Stimulated activated naive B cell treated with anti-CD40 and anti-IgM and Interleukin-4, amounts not matched to agents 10 μg/mL and 1 μg/mL and 100 μg/mL, for 72 hours (primary cell): ENCODE data around the gene CMTM4.
"Not testable (repeated sequence)": the region's sequence is repeated elsewhere in the genome, so short reads cannot be mapped to it uniquely, and the experiment has no call there.

ENCODE experiments used
- ATAC-seq, 2 donors: fragments of 150-1000 bp; cut with Tn5 transposase; replicated peaks; 2 replicates each; pipeline ENCODE4 v1.10.0; 2021; ENCODE audit warnings: moderate library complexity in 1 of 2
- DNase-seq: peaks from one replicate; pipeline ENCODE4 v3.0.0; 2021
- H3K27ac Mint-ChIP-seq: one replicate; pipeline ENCODE4 v1.8.0; 2022; ENCODE audit warnings: mild to moderate bottlenecking, mixed read lengths
- H3K27me3 Mint-ChIP-seq, 2 donors: one replicate each; pipeline ENCODE4 v1.8.0; 2022; ENCODE audit warnings: mixed read lengths in 2 of 2
- H3K36me3 Mint-ChIP-seq, 2 donors: one replicate each; pipeline ENCODE4 v1.8.0; 2022; ENCODE audit warnings: mixed read lengths in 2 of 2, mild to moderate bottlenecking in 1 of 2
- H3K4me1 Mint-ChIP-seq, 2 donors: one replicate each; pipeline ENCODE4 v1.8.0; 2022; ENCODE audit warnings: mixed read lengths in 2 of 2, mild to moderate bottlenecking in 1 of 2
- H3K4me3 Mint-ChIP-seq, 2 donors: one replicate each; pipeline ENCODE4 v1.8.0; 2022; ENCODE audit warnings: mild to moderate bottlenecking in 2 of 2, mixed read lengths in 2 of 2, moderate library complexity in 1 of 2
- H3K9me3 Mint-ChIP-seq, 2 donors: one replicate each; pipeline ENCODE4 v1.8.0; 2022; ENCODE audit warnings: mixed read lengths in 2 of 2, mild to moderate bottlenecking in 1 of 2

CMTM4 gene

DNA sequence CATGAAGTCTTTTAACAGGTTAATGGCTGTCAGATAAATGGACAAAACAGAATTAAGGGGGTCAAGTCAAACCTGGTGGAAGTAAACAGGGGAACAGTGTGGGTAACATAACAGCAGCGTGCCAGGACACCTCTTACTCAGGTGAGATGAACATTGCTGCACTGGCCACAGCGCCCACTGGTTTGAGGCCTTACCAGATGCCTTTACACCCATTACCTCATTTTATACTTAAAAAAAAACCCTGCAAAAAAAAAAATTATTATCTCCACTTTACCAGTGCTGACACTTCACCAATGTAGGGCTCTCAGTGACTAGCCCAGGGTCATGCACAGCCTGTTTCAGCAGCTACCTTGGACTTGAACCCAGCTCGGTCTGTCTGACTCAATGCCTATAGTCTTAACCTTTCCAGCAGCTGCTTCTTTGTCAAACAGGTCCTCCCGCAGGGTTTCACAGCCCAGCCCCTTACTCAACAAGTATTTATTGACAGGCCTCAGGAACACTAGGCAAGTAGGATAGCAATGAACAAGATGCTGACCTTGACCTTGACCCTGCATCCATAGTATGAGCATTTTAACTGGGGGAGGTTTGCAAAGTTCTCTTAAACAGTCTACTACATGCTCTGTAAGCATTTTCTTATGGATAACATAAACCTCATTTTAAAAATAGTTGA, 61.9 kb downstream of the CMTM4 start:
- ATAC-seq, result no peak
- Mint-ChIP-seq H3K27ac (no peak overlapping the region), H3K36me3 (no peaks in the 10 kb centered on the region), H3K9me3 (no peaks in the 10 kb centered on the region), H3K4me3 (no peak overlapping the region), H3K27me3 (peaks cover 21 to 24% of the 10 kb centered on the region in 2 donors), H3K4me1 (no peaks in the 10 kb centered on the region)
- DNase-seq, result no peak

DNA sequence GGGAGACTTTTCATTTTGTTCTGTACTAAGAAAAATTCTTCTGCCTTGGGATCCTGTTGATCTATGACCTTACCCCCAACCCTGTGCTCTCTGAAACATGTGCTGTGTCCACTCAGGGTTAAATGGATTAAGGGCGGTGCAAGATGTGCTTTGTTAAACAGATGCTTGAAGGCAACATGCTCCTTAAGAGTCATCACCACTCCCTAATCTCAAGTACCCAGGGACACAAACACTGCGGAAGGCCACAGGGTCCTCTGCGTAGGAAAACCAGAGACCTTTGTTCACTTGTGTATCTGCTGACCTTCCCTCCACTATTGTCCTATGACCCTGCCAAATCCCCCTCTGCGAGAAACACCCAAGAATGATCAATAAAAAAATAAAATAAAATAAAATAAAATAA, 65.0 kb downstream of the CMTM4 start:
- H3K27ac Mint-ChIP-seq, H3K4me1 Mint-ChIP-seq, ATAC-seq, H3K4me3 Mint-ChIP-seq, H3K9me3 Mint-ChIP-seq, DNase-seq, H3K36me3 Mint-ChIP-seq: not testable (repeated sequence)
- peaks cover 9 to 11% of the 10 kb centered on the region in 2 donors for H3K27me3 Mint-ChIP-seq

DNA sequence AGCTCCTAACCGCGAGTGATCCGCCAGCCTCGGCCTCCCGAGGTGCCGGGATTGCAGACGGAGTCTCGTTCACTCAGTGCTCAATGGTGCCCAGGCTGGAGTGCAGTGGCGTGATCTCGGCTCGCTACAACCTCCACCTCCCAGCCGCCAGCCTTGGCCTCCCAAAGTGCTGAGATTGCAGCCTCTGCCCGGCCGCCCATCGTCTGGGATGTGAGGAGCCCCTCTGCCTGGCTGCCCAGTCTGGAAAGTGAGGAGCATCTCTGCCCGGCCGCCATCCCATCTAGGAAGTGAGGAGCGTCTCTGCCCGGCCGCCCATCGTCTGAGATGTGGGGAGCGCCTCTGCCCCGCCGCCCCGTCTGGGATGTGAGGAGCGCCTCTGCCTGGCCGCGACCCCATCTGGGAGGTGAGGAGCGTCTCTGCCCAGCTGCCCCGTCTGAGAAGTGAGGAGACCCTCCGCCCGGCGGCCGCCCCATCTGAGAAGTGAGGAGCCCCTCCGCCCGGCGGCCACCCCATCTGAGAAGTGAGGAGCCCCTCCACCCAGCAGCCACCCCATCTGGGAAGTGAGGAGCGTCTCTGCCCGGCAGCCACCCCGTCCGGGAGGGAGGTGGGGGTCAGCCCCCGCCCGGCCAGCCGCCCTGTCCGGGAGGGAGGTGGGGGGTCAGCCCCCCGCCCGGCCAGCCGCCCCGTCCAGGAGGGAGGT, 65.8 kb downstream of the CMTM4 start:
- ATAC-seq, H3K4me1 Mint-ChIP-seq, DNase-seq, H3K27me3 Mint-ChIP-seq, H3K27ac Mint-ChIP-seq, H3K9me3 Mint-ChIP-seq, H3K4me3 Mint-ChIP-seq, H3K36me3 Mint-ChIP-seq: not testable (repeated sequence)

DNA sequence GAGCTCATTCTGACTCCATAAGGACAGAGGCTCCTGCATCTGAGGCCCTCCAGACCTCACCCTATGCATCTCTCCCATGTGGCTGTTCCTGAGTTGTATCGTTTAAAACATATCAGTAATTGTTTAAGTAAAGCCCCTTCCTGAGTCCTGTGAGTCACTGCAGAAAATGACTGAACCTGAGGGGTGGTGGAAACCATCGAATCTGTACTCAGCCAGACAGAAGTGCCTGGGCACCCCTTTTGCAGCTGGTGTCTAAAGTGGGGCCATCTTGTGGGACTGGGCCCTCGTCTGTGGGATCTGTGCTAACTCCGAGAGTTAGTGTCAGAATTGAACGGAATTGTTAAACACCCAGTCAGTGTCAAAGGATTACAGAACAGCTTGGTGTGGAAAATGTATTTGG, 66.7 kb downstream of the CMTM4 start:
- Mint-ChIP-seq H3K9me3 (no peaks in the 10 kb centered on the region), H3K27ac (no peak overlapping the region), H3K4me1 (no peaks in the 10 kb centered on the region), H3K4me3 (no peak overlapping the region), H3K36me3 (peaks cover 0 to 2% of the 10 kb centered on the region in 2 donors), H3K27me3 (peaks cover 7 to 9% of the 10 kb centered on the region in 2 donors)
- ATAC-seq (no peak), DNase-seq (no peak)

DNA sequence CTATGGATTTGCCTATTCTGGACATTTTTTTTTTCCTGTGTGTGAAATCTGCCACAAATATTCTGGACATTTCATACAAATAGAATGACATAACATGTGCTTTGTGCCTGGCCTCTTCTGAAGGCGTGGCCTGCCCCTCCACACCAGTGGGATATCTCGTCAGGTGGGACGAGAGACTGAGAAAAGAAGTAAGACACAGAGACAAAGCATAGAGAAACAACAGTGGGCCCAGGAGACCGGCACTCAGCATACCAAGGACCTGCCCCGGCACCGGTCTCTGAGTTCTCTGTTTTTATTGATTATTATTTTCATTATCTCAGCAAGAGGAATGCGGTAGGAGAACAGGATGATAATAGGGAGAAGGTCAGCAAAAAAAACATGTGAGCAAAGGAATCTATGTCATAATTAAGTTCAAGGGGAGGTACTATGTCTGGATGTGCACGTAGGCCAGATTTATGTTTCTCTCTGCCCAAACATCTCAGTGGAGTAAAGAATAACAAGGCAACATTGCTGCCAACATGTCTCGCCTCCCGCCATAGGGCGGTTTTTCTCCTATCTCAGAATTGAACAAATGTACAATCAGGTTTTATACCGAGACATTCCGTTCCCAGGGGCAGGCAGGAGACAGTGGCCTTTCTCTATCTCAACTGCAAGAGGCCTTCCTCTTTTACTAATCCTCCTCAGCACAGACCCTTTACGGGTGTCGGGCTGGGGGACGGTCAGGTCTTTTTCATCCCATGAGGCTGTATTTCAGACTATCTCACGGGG, 68.7 kb downstream of the CMTM4 start:
- H3K4me1 Mint-ChIP-seq, H3K9me3 Mint-ChIP-seq, DNase-seq, ATAC-seq, H3K36me3 Mint-ChIP-seq, H3K27ac Mint-ChIP-seq, H3K4me3 Mint-ChIP-seq: not testable (repeated sequence)
- H3K27me3 Mint-ChIP-seq, result peaks cover 8 to 20% of the 10 kb centered on the region in 2 donors

DNA sequence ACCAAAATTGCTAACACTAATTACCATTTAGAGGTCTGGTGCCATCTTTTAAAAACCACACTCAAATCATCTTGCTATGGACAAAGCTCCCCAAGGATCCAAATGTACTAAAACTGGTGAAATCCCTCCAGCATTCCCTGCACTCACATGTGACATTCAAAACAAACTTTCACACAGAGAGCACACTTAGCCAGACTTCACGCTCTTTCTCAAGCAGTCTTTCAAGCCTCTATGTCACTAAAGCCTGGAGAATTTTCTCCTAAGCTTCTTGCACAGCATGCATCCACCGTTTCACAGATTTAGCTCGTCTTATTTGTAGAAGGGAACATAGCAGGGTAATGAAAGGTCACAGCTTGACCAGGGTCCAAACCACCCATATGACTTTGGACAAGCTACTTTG, 72.8 kb downstream of the CMTM4 start:
- no peak for ATAC-seq
- Mint-ChIP-seq H3K27ac (no peak overlapping the region), H3K36me3 (peaks cover 0 to 2% of the 10 kb centered on the region in 2 donors), H3K27me3 (peaks cover 21 to 25% of the 10 kb centered on the region in 2 donors), H3K4me3 (no peak overlapping the region), H3K9me3 (no peaks in the 10 kb centered on the region), H3K4me1 (no peaks in the 10 kb centered on the region)
- DNase-seq, result no peak

DNA sequence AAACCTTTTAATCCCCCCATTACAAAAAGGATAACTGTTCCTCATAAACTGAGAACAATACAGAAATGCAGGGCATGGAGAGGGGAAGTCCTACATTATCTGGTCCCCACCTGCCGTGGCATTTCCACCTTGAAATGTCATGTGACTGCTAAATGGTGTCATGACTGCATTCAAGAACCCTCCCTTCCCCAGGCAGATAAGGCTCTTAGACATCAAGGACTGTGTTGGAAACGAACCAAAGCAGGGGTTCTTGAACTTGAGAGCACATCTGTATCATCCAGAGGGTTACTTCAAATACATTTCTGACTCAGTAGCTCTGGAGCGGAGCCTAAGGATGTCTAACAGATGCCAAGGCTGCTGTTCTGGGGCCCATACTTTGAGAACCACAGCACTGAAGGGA, 73.7 kb downstream of the CMTM4 start:
- H3K4me1 Mint-ChIP-seq, result no peaks in the 10 kb centered on the region
- H3K27me3 Mint-ChIP-seq, result peaks cover 21 to 30% of the 10 kb centered on the region in 2 donors
- no peak for ATAC-seq
- H3K27ac Mint-ChIP-seq, result no peak overlapping the region
- no peaks in the 10 kb centered on the region for H3K9me3 Mint-ChIP-seq
- no peak for DNase-seq
- no peak overlapping the region for H3K4me3 Mint-ChIP-seq
- peaks cover 0 to 2% of the 10 kb centered on the region in 2 donors for H3K36me3 Mint-ChIP-seq

DNA sequence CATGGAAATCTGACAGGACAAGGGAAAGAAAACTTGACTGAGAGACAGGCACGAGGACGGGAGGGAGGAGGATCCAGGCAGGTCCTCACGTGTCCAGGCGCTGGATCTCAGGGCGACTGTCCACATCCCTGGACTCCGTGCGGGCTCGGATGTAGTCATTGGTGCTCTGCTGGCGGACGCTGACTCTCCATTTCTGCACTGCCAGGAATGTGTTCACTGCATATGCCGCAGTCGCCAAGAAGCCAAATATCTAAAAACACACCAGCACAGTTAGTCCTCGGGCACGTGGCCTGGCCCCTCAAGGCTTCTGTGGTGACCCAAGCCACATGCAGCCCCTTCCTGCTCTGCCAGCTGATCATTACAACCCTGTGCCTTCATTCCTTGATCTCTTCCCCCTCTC, 74.6 kb downstream of the CMTM4 start:
- H3K4me1 Mint-ChIP-seq, result no peaks in the 10 kb centered on the region
- ATAC-seq (no peak), DNase-seq (no peak)
- no peak overlapping the region for H3K4me3 Mint-ChIP-seq
- no peak overlapping the region for H3K27ac Mint-ChIP-seq
- H3K9me3 Mint-ChIP-seq, result no peaks in the 10 kb centered on the region
- peaks cover 21 to 39% of the 10 kb centered on the region in 2 donors for H3K27me3 Mint-ChIP-seq
- H3K36me3 Mint-ChIP-seq, result peaks cover 0 to 2% of the 10 kb centered on the region in 2 donors

DNA sequence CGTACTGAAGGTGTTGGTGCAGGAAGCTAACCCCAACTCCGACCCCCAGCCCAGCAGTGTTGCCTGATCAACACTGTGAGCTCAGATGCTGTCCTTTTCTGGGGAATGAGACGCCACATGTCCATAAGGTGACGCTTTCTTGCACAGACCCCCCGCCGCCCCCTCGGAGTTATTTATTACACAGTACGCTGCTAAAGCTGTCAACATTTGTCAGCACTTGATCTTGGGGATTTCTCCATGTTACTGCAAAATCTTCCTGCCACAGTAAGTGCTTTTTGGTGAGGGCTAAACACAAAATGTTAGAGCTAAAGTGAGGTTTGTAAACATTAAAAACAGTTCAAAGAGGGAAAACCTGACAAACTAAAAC, 76.1 kb downstream of the CMTM4 start:
- Mint-ChIP-seq H3K4me3 (no peak overlapping the region), H3K4me1 (no peaks in the 10 kb centered on the region), H3K27me3 (peaks cover 21 to 40% of the 10 kb centered on the region in 2 donors), H3K9me3 (no peaks in the 10 kb centered on the region), H3K27ac (no peak overlapping the region), H3K36me3 (no peaks in the 10 kb centered on the region)
- DNase-seq (no peak), ATAC-seq (no peak)

DNA sequence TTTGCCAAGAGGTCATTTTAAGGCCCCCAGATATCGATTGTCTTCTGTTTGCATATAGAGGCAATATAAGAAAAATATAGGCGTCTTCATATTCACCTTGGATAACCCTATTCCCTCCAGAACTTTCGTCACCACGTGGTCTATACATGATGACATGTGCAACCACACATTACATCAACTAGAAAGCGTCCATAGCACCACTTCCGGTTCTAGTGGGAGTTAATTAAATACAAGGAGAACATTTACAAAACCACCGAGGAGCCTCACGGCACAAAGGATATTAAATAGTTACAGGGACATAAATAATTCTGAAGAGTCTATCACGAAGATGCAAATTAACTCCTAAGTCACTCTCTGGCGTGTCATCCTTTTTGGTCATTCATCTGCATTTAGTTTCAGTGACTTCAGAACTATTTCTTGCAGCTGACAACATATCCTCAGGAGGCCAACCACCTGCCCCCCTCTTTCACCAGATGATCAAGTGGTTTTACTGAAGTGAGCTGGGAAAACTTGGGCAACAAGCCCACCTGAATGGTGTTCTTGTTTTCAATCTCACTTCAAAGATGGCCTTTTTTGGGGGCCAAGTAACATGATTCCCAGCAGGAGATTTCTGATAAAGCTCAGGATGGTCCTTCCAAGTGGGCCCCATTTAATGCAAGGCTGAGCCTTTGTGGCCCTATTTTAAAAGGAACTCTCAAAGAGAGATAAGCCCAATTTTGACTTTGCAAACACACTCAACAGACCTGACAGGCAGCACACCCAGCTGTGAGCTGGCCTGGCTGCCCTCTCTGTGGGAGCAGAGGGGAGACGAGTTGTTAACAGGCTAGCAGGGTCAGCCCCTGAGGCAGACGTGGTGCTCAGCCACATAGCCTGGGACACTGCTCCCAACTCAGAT, 76.8 kb downstream of the CMTM4 start:
- ATAC-seq (no peak), DNase-seq (no peak)
- peaks cover 21 to 40% of the 10 kb centered on the region in 2 donors for H3K27me3 Mint-ChIP-seq
- no peak overlapping the region for H3K4me3 Mint-ChIP-seq
- H3K4me1 Mint-ChIP-seq, result no peaks in the 10 kb centered on the region
- no peaks in the 10 kb centered on the region for H3K9me3 Mint-ChIP-seq
- H3K36me3 Mint-ChIP-seq, result no peaks in the 10 kb centered on the region
- H3K27ac Mint-ChIP-seq, result no peak overlapping the region

DNA sequence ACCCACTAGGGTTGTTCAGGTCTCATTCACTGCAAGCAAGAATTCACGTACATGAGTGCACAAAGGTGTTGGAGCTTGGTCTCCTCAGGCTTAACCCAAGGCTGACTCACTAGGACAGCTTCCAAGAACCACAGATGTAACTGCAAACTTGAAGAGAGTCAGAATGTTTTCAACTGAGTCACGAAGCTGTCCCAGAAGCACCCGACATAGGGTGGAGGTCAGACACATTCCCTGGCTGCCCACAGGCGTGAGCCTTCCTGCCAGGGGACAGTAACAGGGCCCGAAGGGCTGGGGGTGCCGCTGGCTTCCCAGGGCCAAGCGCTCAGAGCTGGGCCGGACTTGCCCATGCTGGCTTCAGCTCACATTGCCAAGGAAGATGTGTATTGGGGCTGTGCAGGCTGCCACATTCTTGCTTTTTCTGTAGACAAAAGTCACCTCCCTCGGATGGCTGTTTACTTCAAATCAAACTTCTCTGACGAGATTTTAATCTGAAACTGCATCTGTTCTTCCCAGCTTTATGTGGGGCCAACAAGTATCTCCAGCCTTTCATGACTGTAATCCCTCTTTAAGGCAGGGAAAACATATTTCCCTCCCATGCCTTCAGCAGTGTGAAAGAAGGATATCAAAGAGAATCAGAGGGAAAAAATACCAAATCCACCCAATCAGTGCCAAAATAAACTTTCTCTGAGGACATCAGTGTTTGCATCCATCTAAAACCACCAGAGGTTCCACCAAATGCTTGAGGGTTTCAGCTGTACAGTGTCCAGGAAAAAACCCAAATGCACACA, 77.8 kb downstream of the CMTM4 start:
- Mint-ChIP-seq H3K4me1 (no peaks in the 10 kb centered on the region), H3K9me3 (no peaks in the 10 kb centered on the region), H3K36me3 (no peaks in the 10 kb centered on the region), H3K27ac (no peak overlapping the region), H3K4me3 (no peak overlapping the region), H3K27me3 (peaks cover 20 to 40% of the 10 kb centered on the region in 2 donors)
- DNase-seq (no peak), ATAC-seq (no peak)

DNA sequence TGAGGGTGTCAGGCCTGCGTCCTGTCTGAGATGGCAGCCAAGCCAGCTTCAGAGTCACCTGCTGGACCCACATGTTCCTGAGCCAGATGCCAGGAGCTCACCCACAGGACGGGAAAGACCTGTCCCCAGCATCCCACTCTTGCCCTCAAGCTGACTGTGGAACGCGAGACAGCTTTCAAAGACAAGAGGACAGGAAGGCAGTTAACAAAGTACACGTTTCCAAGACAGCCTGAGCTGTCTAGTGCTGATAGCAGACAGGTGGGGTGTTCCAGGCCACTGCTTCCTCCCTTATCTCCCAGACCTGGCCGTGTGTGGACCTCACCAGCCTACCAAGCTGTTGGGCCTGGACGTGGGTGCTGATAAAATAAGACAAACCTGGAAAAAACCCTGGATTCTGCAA, 78.8 kb downstream of the CMTM4 start:
- Mint-ChIP-seq H3K27ac (no peak overlapping the region), H3K27me3 (peaks cover 17 to 29% of the 10 kb centered on the region in 2 donors), H3K4me3 (no peak overlapping the region), H3K9me3 (no peaks in the 10 kb centered on the region), H3K4me1 (no peaks in the 10 kb centered on the region), H3K36me3 (peaks cover 2 to 6% of the 10 kb centered on the region in 2 donors)
- no peak for ATAC-seq
- no peak for DNase-seq

DNA sequence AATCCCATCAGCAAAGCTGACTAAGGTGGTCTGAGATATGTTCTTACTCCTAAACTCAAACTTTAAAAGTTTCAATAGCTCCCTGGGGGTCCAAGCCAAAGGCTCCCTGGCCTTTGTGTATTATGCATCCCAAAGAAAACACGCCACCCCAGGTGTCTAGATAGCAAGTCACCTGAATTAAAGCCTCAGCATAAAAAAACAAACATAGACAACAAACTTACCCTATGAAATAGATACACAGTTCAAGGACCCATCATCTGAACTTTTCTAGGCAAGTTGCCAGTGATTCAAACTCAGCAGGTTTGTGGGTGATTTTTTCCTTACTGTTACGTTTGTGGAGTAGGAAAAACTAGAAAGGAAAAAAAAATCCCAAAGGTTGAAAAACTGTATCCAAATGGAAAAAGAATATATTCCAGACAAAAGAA, 79.5 kb downstream of the CMTM4 start:
- no peaks in the 10 kb centered on the region for H3K9me3 Mint-ChIP-seq
- no peak overlapping the region for H3K27ac Mint-ChIP-seq
- DNase-seq, result no peak
- H3K36me3 Mint-ChIP-seq, result peaks cover 6 to 9% of the 10 kb centered on the region in 2 donors
- peaks cover 13 to 24% of the 10 kb centered on the region in 2 donors for H3K27me3 Mint-ChIP-seq
- no peaks in the 10 kb centered on the region for H3K4me1 Mint-ChIP-seq
- H3K4me3 Mint-ChIP-seq, result no peak overlapping the region
- ATAC-seq, result no peak
